Stimulated activated naive B cell treated with anti-CD40 and anti-IgM and Interleukin-4, amounts not matched to agents 10 μg/mL and 1 μg/mL and 100 μg/mL, for 72 hours (primary cell): Measurements from ENCODE around the gene ZFPM1.
A peak's percentile ranks its signal among the peaks of the same experiment; 100 is the strongest.

Experiments used
- ATAC-seq, 2 donors: fragments of 150-1000 bp; cut with Tn5 transposase; replicated peaks; 2 replicates each; pipeline ENCODE4 v1.10.0; 2021; ENCODE audit warnings: moderate library complexity in 1 of 2
- DNase-seq: peaks from one replicate; pipeline ENCODE4 v3.0.0; 2021
- H3K27ac Mint-ChIP-seq: one replicate; pipeline ENCODE4 v1.8.0; 2022; ENCODE audit warnings: mild to moderate bottlenecking, mixed read lengths
- H3K27me3 Mint-ChIP-seq, 2 donors: one replicate each; pipeline ENCODE4 v1.8.0; 2022; ENCODE audit warnings: mixed read lengths in 2 of 2
- H3K36me3 Mint-ChIP-seq, 2 donors: one replicate each; pipeline ENCODE4 v1.8.0; 2022; ENCODE audit warnings: mixed read lengths in 2 of 2, mild to moderate bottlenecking in 1 of 2
- H3K4me1 Mint-ChIP-seq, 2 donors: one replicate each; pipeline ENCODE4 v1.8.0; 2022; ENCODE audit warnings: mixed read lengths in 2 of 2, mild to moderate bottlenecking in 1 of 2
- H3K4me3 Mint-ChIP-seq, 2 donors: one replicate each; pipeline ENCODE4 v1.8.0; 2022; ENCODE audit warnings: mild to moderate bottlenecking in 2 of 2, mixed read lengths in 2 of 2, moderate library complexity in 1 of 2
- H3K9me3 Mint-ChIP-seq, 2 donors: one replicate each; pipeline ENCODE4 v1.8.0; 2022; ENCODE audit warnings: mixed read lengths in 2 of 2, mild to moderate bottlenecking in 1 of 2

ZFPM1 gene

DNA sequence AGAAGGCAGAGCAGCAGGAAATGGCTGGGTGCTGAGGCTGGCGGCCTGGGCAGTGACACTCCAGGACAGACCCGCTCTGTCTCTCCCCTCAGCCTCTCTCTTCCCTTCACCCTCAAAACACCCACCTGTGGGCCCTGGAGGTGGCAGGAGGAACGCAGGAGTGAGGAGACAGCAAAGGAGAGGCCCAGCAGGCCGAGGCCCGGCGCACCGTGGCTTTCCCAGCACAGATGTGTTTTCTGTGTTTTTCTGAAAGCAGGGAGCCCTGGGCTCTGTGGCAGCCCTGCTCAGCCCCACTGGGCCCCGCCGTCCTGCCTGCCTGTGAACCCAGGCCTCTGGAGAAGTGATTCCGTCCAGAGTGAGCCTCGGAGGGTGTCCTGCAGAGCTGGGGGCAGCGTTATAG lies 39.8 kb upstream of the ZFPM1 start:
- Mint-ChIP-seq H3K4me3 (no peak overlapping the region), H3K27ac (no peak overlapping the region), H3K27me3 (peaks cover 0 to 16% of the 10 kb centered on the region in 2 donors), H3K9me3 (no peaks in the 10 kb centered on the region), H3K4me1 (no peaks in the 10 kb centered on the region), H3K36me3 (no peaks in the 10 kb centered on the region)
- DNase-seq: no peak
- ATAC-seq: no peak

DNA sequence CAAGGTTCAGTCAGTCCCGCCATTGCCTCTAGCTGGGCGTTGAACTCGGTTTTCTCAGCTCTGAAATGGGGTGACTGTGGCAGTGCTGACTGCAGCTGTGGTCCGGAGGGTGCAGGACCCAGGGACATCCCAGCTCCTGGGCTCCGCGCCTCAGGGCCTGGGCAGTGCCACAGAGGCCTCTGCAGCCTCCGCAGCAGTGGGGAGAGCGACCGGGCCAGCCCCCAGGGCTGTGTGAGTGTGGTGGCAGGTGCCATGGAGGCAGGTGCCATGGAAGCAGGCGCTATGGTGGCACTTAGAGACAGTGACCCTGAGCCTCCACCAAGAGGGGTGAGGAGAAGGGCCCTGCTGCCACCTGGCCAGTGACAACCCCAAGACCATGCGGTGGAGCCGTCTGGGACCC lies 39.4 kb upstream of the ZFPM1 start:
- H3K27ac Mint-ChIP-seq: no peak overlapping the region

DNA sequence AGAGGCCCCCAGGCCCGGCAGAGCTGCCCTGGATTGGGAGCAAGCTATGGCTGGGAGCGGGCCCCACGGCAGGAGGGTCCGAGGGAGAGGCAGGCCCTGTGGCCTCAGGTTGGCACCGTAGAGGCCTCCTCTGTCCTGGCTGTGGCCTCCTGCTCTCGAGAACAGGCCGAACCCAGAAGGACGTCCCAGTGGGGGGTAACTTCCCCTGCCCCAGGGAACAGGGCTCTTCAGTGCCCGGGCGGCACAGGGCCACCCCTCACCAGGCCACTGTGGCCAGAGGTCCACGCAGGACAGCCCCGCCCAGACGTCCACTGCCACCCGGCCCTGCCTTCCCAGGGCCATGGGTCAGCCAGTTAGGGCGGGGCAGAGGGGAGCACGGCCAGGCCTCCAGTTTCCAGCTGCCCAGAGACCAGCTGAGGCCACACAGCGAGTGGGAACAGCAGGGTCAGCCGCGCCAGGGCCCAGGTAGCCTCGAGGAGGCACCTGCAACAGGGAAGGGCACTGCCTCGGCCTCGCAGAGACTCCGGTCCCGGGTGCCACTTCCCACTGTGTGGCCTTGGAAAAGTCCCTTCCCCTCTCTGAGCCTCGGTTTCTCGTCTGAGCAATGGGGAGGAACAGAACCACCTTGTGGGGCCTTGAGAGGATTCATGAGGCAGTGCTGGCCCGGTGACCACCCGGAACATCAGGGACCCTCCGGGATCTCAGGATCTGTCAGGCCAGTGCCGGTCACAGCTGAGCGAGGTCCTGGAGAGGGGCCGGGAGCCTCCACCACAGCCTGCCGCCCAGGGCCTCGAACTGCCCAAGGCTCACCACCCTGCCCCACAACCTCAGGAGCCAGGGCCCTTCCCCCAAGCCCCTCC lies 38.3 kb upstream of the ZFPM1 start:
- H3K4me3 Mint-ChIP-seq: no peak overlapping the region
- peaks cover 3 to 20% of the 10 kb centered on the region in 2 donors for H3K27me3 Mint-ChIP-seq
- no peaks in the 10 kb centered on the region for H3K36me3 Mint-ChIP-seq
- H3K27ac Mint-ChIP-seq: no peak overlapping the region
- H3K4me1 Mint-ChIP-seq: no peaks in the 10 kb centered on the region
- H3K9me3 Mint-ChIP-seq: no peaks in the 10 kb centered on the region
- ATAC-seq (no peak), DNase-seq (no peak)

More for the DNA sequence above, 39.4 kb upstream of the ZFPM1 start:
- ATAC-seq (no peak), DNase-seq (no peak)
- no peaks in the 10 kb centered on the region for H3K4me1 Mint-ChIP-seq
- H3K36me3 Mint-ChIP-seq: no peaks in the 10 kb centered on the region
- H3K9me3 Mint-ChIP-seq: no peaks in the 10 kb centered on the region
- H3K27me3 Mint-ChIP-seq: peaks cover 0 to 17% of the 10 kb centered on the region in 2 donors
- no peak overlapping the region for H3K4me3 Mint-ChIP-seq

DNA sequence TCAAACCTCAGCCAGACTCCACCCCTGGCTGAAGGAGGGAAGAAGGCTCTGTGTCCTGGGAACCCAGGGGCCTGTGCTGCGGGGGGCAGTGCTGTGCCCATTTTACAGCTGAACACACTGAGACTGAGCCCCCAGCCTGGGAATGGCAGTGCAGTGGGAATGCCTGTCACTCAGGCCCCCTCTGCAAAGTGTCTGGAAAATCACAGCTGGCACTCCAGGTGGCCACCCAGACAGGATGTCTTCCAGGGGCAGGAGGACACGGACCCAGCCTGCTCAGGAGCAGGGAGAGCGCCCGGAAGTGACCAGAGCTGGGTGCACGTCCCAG lies 37.7 kb upstream of the ZFPM1 start:
- Mint-ChIP-seq H3K36me3 (no peaks in the 10 kb centered on the region), H3K4me3 (no peak overlapping the region), H3K9me3 (no peaks in the 10 kb centered on the region), H3K27me3 (peaks cover 3 to 26% of the 10 kb centered on the region in 2 donors), H3K4me1 (no peaks in the 10 kb centered on the region), H3K27ac (no peak overlapping the region)
- DNase-seq (no peak), ATAC-seq (no peak)

DNA sequence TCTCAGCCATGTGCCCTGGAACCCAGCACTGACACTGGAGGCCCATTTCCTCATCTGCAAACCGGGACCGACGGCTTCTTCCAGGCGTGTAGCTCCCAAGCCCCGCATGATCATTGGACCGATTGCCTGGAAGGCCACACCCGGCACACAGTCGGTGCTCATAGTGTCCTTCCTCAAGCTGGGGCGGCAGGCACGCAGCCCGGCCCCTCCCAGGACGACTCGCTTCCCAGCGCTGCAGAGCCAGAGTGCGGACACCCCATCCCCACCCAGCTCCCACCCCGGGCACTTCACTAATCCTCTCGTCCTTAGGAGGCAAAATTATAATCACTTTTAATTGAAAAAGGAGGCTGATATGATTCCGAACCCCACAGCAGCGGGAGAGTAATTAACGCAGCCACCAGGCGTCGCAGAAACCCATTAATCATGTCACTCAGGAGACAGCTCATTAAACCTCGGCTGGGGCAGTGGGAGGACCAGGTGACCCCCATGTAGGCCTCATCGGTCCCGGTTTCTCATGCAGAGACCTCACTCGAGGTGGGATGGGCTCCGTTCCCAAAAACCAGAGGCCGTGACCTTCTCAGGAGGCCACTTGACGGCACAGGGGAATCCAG lies 37.3 kb upstream of the ZFPM1 start:
- H3K36me3 Mint-ChIP-seq: no peaks in the 10 kb centered on the region

DNA sequence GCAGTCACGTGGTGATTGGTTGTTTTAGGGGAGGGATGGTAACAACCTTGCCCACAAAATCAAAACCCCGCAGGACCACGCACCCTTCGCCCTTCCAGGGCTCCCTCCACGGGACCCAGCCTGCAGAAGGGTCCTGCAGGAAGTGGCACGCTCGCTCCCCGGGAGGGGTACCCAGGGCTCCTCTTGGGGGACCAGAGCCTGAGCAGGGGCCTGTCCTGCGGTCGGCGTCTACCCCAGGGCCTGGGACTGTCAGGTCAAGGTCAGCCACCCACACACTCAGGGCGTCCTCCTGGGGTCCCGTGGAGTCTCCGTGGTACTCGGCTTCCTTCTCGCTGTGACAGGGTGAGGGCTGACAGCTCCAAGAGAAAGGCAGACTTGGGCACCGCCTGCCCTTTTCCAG lies 36.4 kb upstream of the ZFPM1 start:
- Mint-ChIP-seq H3K4me3 (no peak overlapping the region), H3K27me3 (peaks cover 3 to 26% of the 10 kb centered on the region in 2 donors), H3K36me3 (no peaks in the 10 kb centered on the region), H3K4me1 (no peaks in the 10 kb centered on the region), H3K9me3 (no peaks in the 10 kb centered on the region), H3K27ac (no peak overlapping the region)
- ATAC-seq: no peak
- no peak for DNase-seq

More for the DNA sequence above, 37.3 kb upstream of the ZFPM1 start:
- Mint-ChIP-seq H3K27ac (no peak overlapping the region), H3K4me1 (no peaks in the 10 kb centered on the region), H3K9me3 (no peaks in the 10 kb centered on the region), H3K27me3 (peaks cover 3 to 26% of the 10 kb centered on the region in 2 donors), H3K4me3 (no peak overlapping the region)
- ATAC-seq: no peak
- no peak for DNase-seq

DNA sequence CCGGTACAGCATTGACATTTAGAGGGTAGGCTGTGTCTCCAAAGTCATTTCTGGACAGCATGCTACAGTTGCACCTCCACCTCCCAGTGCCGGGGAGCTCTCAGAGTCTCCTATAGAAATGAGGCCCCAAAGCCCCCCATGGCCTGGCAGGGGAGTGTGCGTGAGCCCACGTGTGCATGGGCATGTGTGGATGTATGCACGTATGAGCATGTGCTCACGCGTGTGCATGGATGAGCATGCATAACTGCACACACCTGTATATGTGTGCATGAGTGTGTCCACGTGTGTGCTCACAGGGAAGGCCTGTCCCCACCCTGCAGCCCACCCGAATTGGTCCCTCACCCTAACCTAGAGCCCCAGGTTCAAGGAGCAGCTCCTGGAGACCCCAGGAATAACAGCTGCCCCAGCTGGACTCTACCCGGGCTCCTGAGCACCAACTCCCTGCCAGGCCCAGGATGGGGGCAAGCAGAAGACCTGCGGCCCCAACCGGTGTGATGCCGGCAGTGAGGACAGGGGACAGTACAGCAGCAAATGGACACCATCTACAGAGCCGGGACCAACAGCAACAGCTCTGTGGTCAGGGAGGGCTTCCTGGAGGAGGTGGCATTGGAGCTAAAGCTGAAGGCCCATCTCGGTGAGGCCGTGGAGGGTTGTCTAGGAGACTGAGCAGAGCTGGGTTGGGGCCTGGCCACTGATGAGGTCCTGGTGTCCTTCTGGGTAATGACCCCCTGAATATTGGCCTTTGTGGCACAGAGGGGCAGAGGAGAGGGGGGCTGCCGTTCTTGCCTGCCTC lies 35.2 kb upstream of the ZFPM1 start:
- H3K27ac Mint-ChIP-seq: no peak overlapping the region
- DNase-seq: no peak
- no peak overlapping the region for H3K4me3 Mint-ChIP-seq
- ATAC-seq: no peak
- no peaks in the 10 kb centered on the region for H3K4me1 Mint-ChIP-seq
- peaks cover 4 to 7% of the 10 kb centered on the region in 2 donors for H3K9me3 Mint-ChIP-seq
- no peaks in the 10 kb centered on the region for H3K36me3 Mint-ChIP-seq
- peaks cover 7 to 30% of the 10 kb centered on the region in 2 donors for H3K27me3 Mint-ChIP-seq

DNA sequence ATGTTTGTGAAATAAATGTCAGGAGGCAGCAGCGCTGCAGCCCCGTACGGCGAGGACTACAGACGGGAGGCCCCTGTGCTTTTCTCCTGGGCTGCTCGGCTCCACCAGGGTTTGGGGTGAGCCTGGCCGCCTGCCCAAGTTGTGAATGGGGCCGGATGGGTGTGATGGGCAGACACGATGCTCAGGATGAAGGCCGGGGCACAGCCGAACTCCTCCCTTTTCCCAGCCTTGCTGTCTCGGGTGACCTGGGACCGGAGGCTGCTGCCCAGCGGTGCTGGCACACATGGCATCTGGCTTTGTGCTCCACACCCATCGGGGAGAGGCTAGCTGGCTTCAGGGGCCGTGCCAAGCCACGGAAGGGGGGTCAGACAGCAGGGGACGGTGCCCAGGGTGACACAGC lies 34.2 kb upstream of the ZFPM1 start:
- peaks cover 3 to 6% of the 10 kb centered on the region in 2 donors for H3K4me1 Mint-ChIP-seq
- H3K9me3 Mint-ChIP-seq: peaks cover 5 to 12% of the 10 kb centered on the region in 2 donors

DNA sequence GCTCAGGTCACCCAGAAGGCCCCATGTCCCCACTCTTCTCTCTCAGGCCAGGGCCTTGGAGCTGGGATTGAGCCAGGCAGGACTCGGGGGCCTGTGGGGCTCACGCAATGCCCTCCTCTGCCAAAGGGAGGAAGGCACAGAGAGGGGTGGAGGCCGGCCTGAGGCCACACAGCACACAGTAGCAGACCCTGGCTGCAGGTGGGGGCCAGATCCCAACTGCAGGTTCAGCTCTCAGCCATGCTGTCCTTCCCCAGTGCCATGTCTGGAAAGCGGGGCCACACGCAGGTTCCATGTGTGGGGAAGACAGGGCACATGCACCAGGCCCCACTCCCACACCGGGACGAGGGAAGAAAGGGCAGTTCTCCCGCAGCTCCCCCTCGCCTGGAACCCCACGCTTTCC lies 33.3 kb upstream of the ZFPM1 start:
- H3K36me3 Mint-ChIP-seq: no peaks in the 10 kb centered on the region
- DNase-seq: no peak
- H3K27me3 Mint-ChIP-seq: peaks cover 12 to 34% of the 10 kb centered on the region in 2 donors
- H3K27ac Mint-ChIP-seq: no peak overlapping the region
- peaks cover 5 to 12% of the 10 kb centered on the region in 2 donors for H3K9me3 Mint-ChIP-seq
- no peak overlapping the region for H3K4me3 Mint-ChIP-seq
- peaks cover 7 to 15% of the 10 kb centered on the region in 2 donors for H3K4me1 Mint-ChIP-seq
- ATAC-seq: no peak

More for the DNA sequence above, 34.2 kb upstream of the ZFPM1 start:
- DNase-seq (no peak), ATAC-seq (no peak)
- H3K27me3 Mint-ChIP-seq: peaks cover 9 to 34% of the 10 kb centered on the region in 2 donors
- H3K36me3 Mint-ChIP-seq: no peaks in the 10 kb centered on the region
- H3K27ac Mint-ChIP-seq: no peak overlapping the region
- no peak overlapping the region for H3K4me3 Mint-ChIP-seq

DNA sequence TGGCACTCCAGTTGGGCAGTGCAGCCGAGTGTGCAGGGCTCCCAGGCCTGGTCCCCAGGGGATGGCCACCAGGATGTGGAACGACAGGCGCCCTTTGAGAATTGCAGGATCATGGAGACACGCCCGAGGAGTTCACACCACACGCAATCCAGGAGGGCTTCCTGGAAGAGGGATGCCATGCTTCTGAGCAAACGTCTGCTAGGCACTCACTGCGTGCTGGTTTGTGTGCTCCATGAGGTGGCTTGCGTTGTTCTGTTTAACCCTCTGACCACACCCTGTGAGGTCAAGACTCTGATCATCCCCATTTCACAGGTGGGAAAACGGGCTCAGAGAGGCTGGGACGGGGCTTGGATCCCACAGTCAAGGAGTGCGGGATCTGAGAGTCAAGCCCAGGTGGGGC lies 32.6 kb upstream of the ZFPM1 start:
- ATAC-seq: no peak
- Mint-ChIP-seq H3K4me1 (peaks cover 11 to 22% of the 10 kb centered on the region in 2 donors), H3K27me3 (peaks cover 12 to 34% of the 10 kb centered on the region in 2 donors), H3K4me3 (no peak overlapping the region), H3K36me3 (no peaks in the 10 kb centered on the region), H3K27ac (no peak overlapping the region), H3K9me3 (peaks cover 5 to 12% of the 10 kb centered on the region in 2 donors)
- no peak for DNase-seq

DNA sequence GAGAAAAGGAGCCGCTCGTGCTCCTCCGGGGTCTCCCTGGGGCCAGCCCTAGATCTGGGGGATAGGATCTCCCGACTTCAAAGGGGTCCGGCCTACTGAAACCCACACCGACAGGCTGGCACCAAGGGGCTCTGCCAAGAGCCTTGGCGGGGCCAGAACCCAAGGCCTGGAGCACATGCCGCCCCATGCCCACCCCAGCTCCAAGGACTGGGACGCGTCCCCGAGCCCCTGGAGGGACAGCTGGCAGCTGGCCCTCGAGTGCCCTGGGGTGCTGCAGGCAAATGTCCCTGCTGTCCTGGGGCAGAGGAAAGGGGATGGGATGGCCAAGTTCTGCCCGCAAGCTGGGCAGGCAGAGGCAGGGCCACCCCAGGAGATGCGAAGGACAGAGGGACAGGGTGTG lies 31.8 kb upstream of the ZFPM1 start:
- H3K27me3 Mint-ChIP-seq: peaks cover 12 to 27% of the 10 kb centered on the region in 2 donors
- DNase-seq: no peak
- H3K27ac Mint-ChIP-seq: no peak overlapping the region
- H3K4me1 Mint-ChIP-seq: peaks cover 11 to 23% of the 10 kb centered on the region in 2 donors
- no peak overlapping the region for H3K4me3 Mint-ChIP-seq
- no peaks in the 10 kb centered on the region for H3K36me3 Mint-ChIP-seq
- ATAC-seq: no peak
- H3K9me3 Mint-ChIP-seq: peaks cover 5 to 12% of the 10 kb centered on the region in 2 donors

DNA sequence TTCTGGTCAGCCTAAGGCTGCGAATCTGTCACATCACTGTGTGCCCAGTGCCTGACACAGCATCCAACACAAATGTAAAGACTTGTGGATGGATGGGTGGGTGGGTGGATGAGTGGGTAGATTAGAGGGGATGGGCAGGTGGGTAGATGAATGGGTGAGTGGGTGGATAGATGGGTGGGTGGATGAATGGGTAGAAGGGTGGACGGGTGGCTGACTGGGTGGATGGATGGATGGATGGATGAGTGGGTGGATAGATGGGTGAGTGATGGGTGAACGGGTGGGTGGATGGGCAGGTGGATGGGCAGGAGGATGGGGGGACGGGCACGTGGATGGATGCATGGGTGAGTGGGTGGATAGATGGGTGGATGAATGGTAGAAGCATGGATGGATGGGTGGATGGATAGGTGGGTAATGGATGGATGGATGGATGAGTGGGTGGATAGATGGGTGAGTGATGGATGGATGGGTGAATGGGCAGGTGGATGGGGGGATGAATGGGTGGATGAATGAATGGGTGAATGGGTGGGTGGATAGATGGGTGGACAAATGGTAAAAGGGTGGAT lies 31.1 kb upstream of the ZFPM1 start:
- Mint-ChIP-seq H3K36me3 (no peaks in the 10 kb centered on the region), H3K4me3 (no peak overlapping the region), H3K27ac (no peak overlapping the region), H3K9me3 (peaks cover 5 to 12% of the 10 kb centered on the region in 2 donors), H3K27me3 (peaks cover 12 to 25% of the 10 kb centered on the region in 2 donors), H3K4me1 (peaks cover 11 to 23% of the 10 kb centered on the region in 2 donors)
- DNase-seq (no peak), ATAC-seq (no peak)

DNA sequence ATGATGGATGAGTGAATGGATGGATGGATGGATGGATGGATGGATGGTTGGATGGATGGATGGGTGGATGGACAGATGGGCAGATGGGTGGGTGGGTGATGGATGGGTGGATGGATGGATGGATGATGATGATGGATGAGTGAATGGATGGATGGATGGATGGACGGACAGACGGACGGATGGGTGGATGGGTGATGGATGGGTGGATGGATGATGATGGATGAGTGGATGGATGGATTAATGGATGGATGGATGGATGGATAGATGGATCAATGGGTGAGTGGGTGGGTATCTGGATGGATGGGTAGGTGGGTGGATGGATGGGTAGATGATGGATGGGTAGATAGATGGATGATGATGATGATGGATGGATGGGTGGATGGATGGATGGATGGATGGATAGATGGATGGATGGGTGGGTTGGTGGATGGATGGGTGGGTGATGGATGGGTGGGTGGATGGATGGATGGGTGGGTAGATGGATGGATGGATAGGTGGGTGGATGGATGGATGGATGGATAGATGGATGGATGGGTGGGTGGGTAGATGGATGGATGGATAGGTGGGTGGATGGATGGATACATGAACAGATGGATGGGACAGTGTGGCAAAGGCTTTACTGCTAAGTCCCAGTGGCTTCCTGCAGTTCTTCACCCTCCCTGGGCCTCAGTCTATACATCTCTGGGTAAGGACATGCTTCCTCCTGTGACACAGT lies 30.2 kb upstream of the ZFPM1 start:
- Mint-ChIP-seq H3K9me3 (peaks cover 5 to 12% of the 10 kb centered on the region in 2 donors), H3K36me3 (no peaks in the 10 kb centered on the region)

More for the DNA sequence above, 30.2 kb upstream of the ZFPM1 start:
- DNase-seq (no peak), ATAC-seq (peak in 1 of 2 donors; percentile 37)
- no peak overlapping the region for H3K4me3 Mint-ChIP-seq
- no peak overlapping the region for H3K27ac Mint-ChIP-seq
- peaks cover 12 to 25% of the 10 kb centered on the region in 2 donors for H3K27me3 Mint-ChIP-seq
- H3K4me1 Mint-ChIP-seq: peaks cover 11 to 23% of the 10 kb centered on the region in 2 donors
